Left renal cortex interstitium (tissue), 4 donors: ENCODE results near the gene MAGEC3. TPM values are rescaled to one million over a fixed set of nuclear protein-coding genes. Genes with fewer than 3 reads are reported as not detected.

Experiments
- DNase-seq, 4 donors: peaks; one replicate each; pipeline ENCODE4 v3.0.0-alpha.2; 2013; ENCODE audit warnings: low read depth in 4 of 4, low spot score in 2 of 4, missing footprints in 1 of 4
- polyA plus RNA-seq, 4 donors: library from polyadenylated mRNA; unstranded; fragments of 120-200 nt; gene quantifications; one replicate each; pipeline ENCODE4 v1.2.1, GENCODE V29; 2013; ENCODE audit not compliant: insufficient read length in 4 of 4

MAGEC3 gene
- polyA plus RNA-seq, 4 donors, result 0.16 to 0.96 (median 0.24) TPM; not detected in 1

DNA sequence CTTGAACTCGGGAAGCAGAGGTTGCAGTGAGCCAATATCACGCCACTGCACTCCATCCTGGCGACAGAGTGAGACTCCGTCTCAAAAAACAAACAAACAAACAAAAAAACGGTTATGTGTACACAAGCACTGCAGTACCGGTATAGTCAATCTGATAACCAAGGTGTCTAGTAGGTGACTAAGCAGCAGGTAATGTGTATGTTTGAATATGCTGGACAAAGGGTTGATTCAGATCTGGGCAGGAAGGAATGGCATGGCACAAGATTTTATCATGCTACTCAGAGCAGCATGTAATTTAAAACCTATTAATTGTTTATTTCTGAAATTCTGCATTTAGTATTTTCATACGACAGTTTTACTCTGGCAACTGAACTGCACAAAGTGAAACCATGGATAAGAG is 107.3 kb downstream of the MAGEC3 start:
- DNase-seq, result no peak

DNA sequence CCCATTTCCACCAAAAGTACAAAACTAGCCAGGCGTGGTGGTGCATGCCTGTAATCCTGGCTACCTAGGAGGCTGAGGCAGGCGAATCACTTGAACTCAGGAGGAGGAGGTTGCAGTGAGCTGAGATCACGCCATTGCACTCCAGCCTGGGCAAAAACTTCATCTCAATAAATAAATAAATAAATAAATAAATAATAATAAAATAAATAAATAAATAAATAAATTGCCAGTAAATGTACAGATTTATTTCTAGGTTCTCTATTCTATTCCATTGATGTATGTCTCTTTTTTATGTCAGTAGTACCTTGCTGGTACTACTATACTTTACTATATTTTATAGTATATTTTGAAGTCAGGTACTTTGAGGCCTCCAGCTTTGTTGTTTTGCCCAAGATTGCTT is 109.2 kb downstream of the MAGEC3 start:
- no peak for DNase-seq

Other genes starting within 250 kb of the MAGEC3 start
- gene SPANXA2, start 248.6 kb upstream of the MAGEC3 start, polyA plus RNA-seq, result not detected
- gene SPANXD, start 139.6 kb upstream of the MAGEC3 start, polyA plus RNA-seq, result not detected
- gene MAGEC1, start 65.6 kb downstream of the MAGEC3 start, polyA plus RNA-seq, result not detected